Kasumi-1 (cell line): ENCODE results near the gene RABEP1.
"Not testable (repeated sequence)": the region's sequence is repeated elsewhere in the genome, so short reads cannot be mapped to it uniquely, and the experiment has no call there.

Experiments used
- DNase-seq, 2 experiments: peaks; one replicate each; lab custom pipeline; 2025; lab: John Stamatoyannopoulos, UW

The RABEP1 gene, protein sequence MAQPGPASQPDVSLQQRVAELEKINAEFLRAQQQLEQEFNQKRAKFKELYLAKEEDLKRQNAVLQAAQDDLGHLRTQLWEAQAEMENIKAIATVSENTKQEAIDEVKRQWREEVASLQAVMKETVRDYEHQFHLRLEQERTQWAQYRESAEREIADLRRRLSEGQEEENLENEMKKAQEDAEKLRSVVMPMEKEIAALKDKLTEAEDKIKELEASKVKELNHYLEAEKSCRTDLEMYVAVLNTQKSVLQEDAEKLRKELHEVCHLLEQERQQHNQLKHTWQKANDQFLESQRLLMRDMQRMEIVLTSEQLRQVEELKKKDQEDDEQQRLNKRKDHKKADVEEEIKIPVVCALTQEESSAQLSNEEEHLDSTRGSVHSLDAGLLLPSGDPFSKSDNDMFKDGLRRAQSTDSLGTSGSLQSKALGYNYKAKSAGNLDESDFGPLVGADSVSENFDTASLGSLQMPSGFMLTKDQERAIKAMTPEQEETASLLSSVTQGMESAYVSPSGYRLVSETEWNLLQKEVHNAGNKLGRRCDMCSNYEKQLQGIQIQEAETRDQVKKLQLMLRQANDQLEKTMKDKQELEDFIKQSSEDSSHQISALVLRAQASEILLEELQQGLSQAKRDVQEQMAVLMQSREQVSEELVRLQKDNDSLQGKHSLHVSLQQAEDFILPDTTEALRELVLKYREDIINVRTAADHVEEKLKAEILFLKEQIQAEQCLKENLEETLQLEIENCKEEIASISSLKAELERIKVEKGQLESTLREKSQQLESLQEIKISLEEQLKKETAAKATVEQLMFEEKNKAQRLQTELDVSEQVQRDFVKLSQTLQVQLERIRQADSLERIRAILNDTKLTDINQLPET

DNA sequence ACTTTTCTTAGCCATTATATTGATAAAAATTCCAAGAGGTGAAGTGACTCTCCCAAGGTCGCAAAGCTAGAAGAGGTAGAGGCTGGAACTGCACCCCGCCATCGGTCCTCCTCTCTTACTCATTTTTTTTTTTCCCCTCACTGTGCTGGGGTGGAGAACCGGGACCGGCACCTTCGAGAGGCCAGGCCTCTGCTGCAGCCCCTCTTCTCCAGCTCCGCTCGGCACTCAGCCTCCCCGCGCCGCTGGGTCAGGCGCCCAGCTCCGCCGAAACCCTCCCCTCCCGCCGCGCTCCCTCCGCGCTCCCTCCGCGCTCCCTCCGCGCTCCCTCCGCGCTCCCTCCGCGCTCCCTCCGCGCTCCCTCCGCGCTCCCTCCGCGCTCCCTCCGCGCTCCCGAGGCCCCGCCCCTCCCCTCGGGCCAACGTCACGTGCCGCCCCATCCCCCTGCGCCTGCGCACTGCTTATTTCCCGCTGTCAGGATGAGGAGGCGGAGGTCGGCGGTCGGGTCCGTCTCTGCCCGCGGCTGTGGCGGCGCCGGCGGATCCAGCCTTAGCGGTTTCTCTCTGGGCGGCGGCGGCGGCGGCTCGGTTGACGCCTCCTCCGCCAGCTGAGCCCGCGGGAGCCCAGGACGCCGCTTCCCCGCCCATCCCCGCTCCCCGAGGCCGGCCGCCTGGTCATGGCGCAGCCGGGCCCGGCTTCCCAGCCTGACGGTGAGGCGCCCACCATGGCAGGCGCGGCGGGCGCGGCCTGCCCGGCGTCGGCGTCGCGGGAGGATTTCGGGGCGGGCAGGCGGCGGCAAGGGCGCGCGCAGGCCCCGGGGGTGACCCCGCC, at the start of gene RABEP1:
Gene RABEP1 (plus strand): TSS at position 471 of the 828 bp plus-strand sequence. CDS start 203 bp downstream, at position 674.
- DNase-seq = peak; percentile 32 to 42

DNA sequence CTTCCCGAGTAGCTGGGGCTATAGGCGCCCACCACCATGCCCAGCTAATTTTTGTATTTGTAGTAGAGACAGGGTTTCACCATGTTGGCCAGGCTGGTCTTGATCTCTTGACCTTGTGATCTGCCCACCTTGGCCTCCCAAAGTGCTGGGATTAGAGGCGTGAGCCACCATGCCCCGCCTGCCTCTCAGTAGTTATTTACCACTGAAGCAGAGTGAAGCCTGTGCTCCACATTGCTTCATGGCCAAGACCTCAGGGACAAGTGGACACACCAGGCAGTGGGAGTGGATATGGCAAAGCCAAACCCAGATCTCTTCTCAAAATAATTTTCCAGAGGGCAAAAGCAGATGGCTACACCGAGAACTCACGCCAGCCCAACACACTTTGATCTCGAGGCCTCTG, 48.6 kb upstream of the RABEP1 start:
- DNase-seq = not testable (repeated sequence)

DNA sequence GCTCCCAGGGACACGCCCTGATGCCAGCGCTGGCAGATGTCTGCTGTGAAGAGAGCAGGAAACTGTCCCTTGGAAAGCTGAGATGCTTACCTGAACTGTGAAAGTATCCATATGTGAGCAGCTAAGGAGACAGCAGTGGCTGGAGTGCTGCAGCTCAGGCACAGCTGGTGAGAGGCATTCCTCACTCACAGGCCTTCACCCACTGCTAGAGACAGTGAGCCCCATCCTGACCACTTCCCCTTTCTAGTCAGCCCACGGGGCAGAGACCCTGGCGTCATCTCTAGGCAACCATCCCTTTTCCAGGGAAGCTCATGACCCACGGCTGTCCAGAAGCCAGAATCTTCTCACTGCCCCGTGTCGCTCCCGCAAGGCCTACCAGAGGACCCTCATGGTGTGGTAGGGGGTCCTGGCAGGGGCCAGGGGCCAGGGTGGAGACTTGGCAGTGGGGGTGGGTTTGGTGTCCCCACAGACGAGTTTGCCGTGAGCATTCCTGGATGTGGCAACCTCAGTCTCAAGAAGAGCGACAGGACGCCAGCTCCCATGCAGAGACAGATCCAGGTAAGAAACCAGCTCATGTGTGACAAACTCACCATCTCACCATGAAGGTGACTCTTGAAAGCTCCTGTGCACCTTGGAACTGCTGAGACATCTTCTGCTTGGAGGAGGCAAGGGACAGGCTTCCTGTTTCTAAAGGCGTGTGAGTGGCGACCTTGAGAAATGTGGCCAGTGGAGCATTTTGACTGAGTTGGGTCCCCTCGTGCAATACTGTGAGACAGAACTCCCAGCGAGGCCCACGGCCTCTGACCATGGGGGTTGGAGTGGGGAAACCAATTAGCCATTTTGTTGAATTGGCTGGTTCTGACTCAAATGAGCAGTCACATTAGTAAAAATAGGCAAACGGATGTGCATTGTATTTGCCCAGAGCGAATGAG, 47.2 kb upstream of the RABEP1 start, which contains the start of gene SCIMP:
Gene SCIMP (minus strand): TSS at position 216 of the 932 bp plus-strand sequence. CDS start 105 bp downstream, at position 111.
- peak; percentile 25 to 54 for DNase-seq

DNA sequence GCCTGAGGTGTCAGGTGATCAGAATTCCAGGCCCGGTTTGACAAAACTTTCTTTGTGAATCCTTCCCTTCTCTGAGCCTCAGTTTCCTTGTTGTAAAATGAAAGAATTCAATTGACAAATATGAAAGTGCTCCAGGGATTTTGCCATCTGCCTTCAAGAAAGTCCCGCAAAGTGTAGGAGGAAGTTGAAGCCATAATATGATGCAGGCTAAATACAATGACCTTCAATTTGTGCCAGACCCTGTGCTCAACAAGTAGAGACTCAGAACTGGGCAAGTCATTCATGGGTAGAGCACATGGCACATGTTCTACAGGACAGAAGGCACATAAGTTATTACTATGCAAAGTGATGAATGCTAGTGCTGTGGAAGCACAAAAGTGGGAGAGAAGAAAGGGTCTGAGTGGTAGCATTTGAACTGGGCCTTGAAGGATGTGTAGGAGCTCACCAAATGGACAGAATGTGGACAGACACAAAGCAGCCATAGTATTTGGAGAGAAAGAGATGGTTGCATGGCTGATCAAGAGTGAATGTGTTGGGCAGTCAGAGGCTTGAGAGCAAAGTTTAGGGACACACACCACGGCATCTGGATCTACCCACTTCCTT, 45.0 kb upstream of the RABEP1 start:
- no peak for DNase-seq

DNA sequence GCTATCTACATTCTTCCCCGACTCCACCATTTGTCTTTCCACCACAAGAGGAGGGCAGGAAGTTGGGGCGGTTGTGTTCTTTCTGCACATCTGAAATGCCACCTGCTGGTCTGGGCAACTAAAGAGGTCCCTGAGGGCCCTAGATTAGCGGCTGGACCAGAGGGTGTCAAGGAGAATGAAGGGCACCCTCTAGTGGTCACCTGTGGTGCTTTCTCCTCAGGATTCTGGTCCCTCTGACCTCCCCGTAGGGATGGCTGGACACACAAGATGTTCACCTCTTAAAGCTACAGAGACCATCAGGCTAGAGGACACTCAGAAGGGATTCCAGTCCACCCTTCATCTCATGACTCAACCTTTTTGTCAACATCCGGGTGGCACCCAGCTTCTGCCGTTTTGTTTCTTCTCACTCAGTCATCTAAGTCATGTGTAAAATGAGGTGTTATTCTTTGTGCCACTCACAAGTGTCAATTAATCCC, 44.5 kb upstream of the RABEP1 start:
- peak; percentile 41 for DNase-seq

DNA sequence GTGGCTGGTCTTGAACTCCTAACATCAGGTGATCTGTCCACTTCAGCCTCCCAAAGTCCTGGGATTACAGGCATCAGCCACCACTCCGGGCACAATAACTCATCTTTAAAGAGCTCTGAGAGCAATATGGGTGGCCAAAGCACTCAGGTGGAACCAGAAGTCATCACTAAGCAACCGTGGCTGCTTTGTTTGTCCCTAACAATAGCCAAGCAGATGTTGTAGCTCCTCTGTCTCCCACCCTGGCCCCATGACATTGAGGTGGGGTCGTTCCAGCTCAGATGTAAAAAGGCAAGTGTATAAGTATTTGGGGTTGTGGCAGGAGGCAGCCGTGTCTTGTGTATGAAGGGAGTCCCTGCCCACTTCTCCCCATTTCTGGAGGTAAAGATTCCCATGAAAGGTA, 43.8 kb upstream of the RABEP1 start:
- DNase-seq = no peak

DNA sequence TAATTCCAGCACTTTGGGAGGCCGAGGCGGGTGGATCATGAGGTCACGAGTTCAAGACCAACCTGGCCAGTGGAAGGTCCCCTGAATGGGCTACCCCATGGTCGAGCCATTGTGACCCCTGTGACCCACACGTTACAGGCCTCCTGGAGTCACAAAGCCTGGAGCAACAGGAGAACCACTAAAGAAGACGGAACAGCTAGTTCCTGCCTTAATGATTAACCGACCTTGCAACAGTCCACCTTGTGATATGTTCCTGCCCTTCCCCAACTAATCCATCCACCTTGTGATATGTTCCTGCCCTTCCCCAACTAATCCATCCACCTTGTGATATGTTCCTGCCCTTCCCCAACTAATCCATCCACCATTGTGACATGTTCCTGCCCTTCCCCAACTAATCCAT, 42.3 kb upstream of the RABEP1 start:
- DNase-seq = not testable (repeated sequence)

DNA sequence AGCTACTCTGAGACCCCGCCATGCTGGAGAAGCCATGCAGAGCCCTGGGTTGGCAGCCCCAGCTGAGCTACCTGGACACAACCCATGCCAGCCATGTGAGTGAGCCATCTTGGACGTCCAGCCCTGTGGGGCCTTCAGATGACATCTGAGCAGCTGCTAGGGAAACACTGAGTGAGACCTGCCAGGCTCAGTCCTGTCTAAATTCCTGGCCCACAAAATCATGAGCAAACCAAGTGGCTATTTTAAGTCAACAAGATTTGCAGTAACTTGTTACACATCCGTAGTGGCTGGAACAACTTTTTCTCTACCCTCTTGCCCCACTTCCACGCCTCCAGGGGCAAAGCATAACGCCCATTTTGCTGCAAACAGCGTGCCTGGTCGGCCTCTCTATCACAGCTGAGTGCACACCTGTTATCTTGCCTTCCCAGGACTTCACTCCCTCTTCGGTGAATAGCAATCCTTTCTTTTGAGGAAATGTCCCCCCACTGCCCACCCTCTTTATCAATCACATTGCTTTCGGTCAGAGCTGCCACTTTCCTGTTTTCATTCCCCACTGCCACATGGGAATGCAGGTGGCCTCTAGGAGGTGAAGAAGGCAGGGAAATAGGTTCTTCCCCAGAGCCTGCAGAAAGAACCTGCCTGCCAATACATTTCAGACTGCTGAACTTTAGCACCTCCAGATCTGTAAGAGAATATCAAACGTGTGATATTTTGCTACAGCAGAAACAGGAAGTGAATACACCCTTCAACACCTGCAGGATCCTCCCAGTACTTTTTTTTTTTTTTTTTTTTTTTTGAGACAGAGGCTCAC, 40.0 kb upstream of the RABEP1 start:
- no peak for DNase-seq

DNA sequence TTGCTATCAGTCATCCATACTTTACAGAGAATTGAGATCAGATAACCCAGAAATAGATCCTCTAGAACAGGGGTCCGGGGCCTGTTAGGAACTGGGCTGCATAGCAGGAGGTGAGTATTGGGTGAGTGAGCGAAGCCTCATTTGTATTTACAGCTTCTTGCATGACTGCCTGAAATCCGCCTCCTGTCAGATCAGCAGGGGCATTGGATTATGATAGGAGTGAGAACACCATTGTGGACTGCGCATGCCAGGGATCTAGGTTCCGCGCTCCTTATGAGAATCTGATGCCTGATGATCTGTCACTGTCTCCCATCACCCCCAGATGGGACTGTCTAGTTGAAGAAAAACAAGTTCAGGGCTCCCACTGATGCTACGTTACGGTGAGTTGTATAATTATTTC, 34.5 kb upstream of the RABEP1 start:
- DNase-seq = no peak

DNA sequence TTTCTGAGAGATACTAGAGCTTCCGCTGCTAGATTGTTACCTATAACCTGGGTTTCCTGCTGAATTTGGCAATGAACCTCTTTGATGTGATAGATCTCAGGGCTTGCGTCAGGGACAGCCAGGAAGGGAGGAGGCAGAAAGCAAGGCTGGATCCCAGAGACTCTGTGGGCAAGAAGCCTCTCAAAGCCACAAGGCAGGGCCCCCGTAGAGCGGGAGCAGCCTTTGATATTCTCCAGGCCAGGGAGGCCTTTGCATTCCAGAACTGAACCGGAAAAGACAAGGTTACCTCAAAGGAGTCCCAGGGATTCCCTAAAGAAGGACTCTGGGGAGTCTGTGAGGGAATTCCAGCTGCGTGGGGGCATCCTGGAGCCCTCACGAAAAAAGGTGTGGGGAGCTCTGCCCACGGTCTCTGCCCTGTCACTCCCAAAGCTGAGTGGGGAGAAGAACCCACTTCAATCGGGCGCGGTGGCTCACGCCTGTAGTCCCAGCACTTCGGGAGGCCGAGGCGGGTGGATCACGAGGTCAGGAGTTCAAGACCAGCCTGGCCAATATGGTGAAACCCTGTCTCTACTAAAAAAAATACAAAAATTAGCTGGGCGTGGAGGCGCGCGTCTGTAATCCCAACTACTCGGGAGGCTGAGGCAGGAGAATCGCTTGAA, 33.1 kb upstream of the RABEP1 start:
- no peak for DNase-seq

DNA sequence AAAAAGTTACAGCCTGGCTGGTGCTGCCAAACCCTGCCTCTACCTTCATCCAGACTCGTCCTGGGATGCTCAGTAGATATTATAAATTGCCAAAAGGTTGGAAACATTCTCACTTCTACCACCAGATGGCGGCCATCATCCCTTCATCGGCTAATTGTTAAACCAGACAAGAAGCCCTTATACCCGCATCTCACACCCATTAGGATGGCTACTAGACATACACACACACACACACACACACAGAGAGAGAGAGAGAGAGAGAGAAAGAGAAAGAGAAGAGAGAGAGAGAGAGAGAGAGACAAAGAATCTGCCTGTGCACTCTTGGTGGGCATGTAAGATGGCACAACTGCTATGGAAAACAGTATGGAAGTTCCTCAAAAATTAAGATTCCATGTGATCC, 32.5 kb upstream of the RABEP1 start:
- DNase-seq = peak; percentile 57 to 64

DNA sequence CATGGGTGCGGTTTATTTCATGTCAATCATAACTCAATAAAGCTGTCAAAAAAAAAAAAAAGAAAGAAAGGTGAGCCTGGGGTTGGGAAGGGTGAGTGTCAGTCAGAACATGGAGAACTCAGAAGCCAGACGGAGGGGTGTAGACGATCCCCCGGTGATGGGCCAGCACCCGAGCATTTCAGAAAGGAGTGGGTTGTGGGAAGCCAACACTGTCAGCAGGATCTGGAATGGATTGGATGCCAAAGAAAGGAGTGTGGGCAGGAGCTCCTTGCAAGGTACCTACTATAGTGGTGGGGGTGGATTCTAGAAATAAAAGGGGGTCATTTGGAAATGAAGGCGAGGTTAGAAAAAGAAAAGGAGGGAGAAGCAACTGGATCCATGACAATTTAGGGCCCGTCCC, 27.7 kb upstream of the RABEP1 start:
- no peak for DNase-seq

DNA sequence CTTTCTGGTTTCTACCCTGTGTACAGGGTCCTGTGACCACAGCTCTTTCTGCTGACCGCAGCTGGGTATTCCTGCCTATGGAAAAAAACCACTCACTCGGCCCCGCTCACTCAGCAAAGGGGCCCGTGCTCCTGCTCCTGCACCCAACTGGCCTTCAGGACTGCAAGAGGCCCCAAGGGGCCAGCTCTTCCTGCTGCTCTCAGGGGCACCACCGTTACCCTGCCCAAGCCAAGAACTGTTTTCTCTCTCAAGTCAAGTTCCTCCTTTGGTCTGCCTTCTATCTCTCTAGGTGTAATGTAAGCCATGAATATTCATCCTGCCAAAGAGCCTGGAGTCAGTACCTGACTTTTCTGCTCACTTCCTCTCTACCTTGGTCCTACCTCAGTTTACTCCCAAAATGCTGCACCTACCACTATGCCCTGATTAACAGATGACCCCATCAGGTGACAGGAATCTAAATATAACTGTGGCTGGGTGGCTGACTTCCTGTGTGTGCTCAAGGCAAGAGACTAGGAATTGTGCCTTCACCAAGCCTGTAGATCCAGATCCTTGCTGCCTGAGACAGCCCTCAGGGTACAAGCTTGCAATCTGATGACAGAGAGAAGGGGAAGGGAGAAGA, 27.1 kb upstream of the RABEP1 start:
- DNase-seq = peak; percentile 32 to 34

DNA sequence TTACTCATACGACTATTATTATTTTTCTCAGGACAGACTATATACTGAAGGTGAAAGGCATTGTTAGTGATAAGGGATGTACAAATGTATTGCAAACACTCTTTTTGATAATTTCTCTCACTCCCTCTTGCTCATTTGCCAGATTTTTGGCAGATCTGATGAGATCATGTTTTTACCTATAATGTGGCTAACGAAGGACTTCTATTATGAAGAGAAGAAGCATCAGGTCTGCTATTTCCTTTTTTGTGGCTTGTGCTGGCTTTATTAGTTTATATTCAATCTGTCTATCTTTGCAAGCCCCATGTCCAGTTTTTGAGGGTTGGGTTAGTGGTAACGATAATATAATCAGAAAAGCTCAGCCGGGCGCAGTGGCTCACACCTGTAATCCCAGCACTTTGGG, 25.0 kb upstream of the RABEP1 start:
- no peak for DNase-seq

DNA sequence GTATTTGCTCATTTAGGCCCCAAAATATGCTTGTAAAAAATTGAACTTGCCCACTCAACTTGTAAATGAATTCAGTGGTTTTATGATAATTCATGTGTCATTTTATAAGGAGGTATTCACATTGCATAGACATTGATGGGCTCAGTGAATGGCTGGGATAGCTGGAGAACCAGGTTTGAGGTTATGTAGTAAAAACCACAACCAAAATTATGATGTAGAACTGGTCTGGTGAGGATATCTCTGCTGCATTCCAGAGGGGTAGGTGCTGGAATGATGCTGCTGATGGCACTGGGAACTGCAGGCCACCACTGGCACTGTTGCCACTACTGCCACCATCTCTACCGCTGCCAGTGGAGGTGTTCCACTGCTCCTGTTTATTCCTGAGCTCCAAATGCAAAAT, 21.5 kb upstream of the RABEP1 start:
- no peak for DNase-seq

DNA sequence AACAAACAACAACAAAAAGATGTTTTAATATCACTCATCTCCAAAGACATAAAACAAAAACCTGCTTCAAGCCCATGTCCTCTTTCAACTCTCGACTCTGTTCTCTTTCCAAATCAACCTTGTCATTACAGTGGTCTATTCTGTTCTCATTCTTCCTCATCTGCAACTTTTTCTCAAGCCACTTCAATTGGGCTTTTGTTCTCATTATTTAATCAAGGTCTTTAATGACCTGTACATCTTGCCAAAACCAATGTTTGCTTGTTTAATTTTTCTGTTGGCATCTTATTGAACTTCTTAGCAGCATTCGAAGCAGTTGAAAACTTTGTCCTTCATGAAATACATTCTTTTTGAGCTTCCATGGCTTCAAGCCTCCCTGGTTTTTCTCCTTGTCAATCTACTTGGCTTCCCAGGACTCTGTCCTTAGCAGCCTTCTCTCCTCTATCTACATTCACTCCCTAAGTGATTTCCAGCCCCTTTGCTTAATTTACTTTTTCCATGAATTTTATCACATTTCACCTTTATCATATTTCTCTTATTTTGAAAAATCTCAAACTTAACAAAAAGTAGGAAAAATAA, 19.6 kb upstream of the RABEP1 start:
- no peak for DNase-seq

DNA sequence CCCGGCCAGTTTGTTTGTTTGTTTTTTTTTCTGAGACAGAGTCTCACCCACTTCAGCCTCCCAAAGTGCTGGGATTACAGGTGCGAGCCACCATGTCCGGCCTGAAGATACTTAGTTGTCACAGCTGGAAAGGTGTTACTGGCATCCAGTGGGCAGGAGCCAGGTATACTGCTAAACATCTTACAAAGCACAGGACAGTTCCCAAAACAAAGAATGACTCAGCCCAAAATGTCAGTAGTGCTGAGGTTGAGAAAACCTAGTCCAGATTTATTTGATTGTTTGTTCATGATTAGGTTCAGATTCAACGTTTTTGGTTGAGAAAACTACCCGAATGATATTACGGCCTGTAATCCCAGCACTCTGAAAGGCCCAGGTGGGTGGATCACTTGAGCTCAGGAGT, 18.6 kb upstream of the RABEP1 start:
- DNase-seq = no peak

DNA sequence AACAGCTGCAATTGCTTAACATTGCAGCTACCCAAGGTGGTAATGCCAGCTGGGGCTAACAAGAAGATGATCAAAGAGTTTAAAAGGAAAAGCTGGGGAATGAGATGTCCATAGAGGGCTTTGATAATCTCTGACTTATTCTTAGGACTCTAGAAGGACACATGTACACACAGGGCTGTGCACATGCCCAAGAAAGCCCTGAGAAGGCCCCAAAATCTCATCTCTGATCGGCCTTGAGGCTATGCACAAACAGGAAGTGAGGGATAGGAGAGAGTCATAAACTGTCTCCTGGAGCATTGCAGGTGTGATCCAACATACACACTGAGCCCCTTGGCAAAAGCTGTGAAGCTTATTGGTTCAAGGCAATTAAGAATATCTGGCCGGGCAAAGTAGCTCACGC, 17.2 kb upstream of the RABEP1 start:
- no peak for DNase-seq
